Liver (tissue), 9 donors: ENCODE data around the gene CD248. TPM values are rescaled to one million over a fixed set of nuclear protein-coding genes. Genes with fewer than 3 reads are reported as not detected.
A peak's percentile ranks its signal among the peaks of the same experiment; 100 is the strongest.

Experiments used
- DNase-seq: peaks from one replicate; pipeline ENCODE4 v3.0.0-alpha.2; 2017; ENCODE audit warnings: low spot score
- H3K27ac ChIP-seq, 2 donors: one replicate each; pipeline ENCODE4 v1.7.0; 2013; ENCODE audit warnings: inconsistent platforms in 2 of 2, low read length in 2 of 2, control low read depth in 1 of 2, low read depth in 1 of 2, mild to moderate bottlenecking in 1 of 2
- H3K27me3 ChIP-seq, 4 donors: one replicate each; pipeline versions ENCODE4 v1.6.1 to v1.7.0; 2013; ENCODE audit warnings: low read length in 3 of 4, inconsistent platforms in 1 of 4, mild to moderate bottlenecking in 1 of 4, moderate library complexity in 1 of 4; ENCODE audit not compliant: control insufficient read depth in 4 of 4, insufficient read depth in 4 of 4
- H3K36me3 ChIP-seq, 4 donors: one replicate each; pipeline versions ENCODE4 v1.6.1 to v1.7.0; 2013; ENCODE audit warnings: low read length in 3 of 4, mild to moderate bottlenecking in 3 of 4, low read depth in 1 of 4, moderate library complexity in 1 of 4; ENCODE audit not compliant: control insufficient read depth in 4 of 4, insufficient read depth in 3 of 4
- H3K4me1 ChIP-seq, 4 donors: one replicate each; pipeline versions ENCODE4 v1.6.1 to v1.7.0; 2013; ENCODE audit warnings: low read length in 3 of 4, mild to moderate bottlenecking in 3 of 4, moderate library complexity in 1 of 4; ENCODE audit not compliant: control insufficient read depth in 4 of 4, insufficient read depth in 4 of 4
- H3K4me3 ChIP-seq, 3 donors: one replicate each; pipeline versions ENCODE4 v1.6.1 to v1.7.0; 2013; ENCODE audit warnings: low read length in 3 of 3, control low read depth in 1 of 3, low read depth in 1 of 3, mild to moderate bottlenecking in 1 of 3
- H3K9ac ChIP-seq, 2 donors: one replicate each; pipeline ENCODE4 v1.7.0; 2013; ENCODE audit warnings: low read length in 2 of 2, mild to moderate bottlenecking in 2 of 2, moderate library complexity in 2 of 2, control low read depth in 1 of 2, low read depth in 1 of 2
- H3K9me3 ChIP-seq, 4 donors: one replicate each; pipeline versions ENCODE4 v1.6.1 to v1.7.0; 2013; ENCODE audit warnings: low read length in 3 of 4; ENCODE audit not compliant: control insufficient read depth in 4 of 4
- EGR1 ChIP-seq, 2 donors: IDR thresholded peaks; 2 replicates each; pipeline ENCODE4 v1.6.1; 2016 to 2018; ENCODE audit warnings: antibody characterized with exemption in 2 of 2, low read depth in 2 of 2
- FOXA1 ChIP-seq: IDR thresholded peaks from 2 replicates; pipeline ENCODE4 v1.6.1; 2016; ENCODE audit warnings: antibody characterized with exemption
- GABPA ChIP-seq, 2 donors: IDR thresholded peaks in 1 of 2; conservative IDR thresholded peaks in 1 of 2; 2 replicates each; pipeline ENCODE4 v1.6.1; 2016; ENCODE audit warnings: antibody characterized with exemption in 2 of 2, mild to moderate bottlenecking in 1 of 2, moderate library complexity in 1 of 2
- HNF4G ChIP-seq: IDR thresholded peaks from 2 replicates; pipeline ENCODE4 v1.6.1; 2016; ENCODE audit warnings: antibody characterized with exemption
- JUND ChIP-seq, 2 donors: IDR thresholded peaks; 2 replicates each; pipeline ENCODE4 v1.6.1; 2016; ENCODE audit warnings: antibody characterized with exemption in 2 of 2
- NR2F2 ChIP-seq: IDR thresholded peaks from 2 replicates; pipeline ENCODE4 v1.6.1; 2016; ENCODE audit warnings: antibody characterized with exemption
- RAD21 ChIP-seq, 2 donors: IDR thresholded peaks; 2 replicates each; pipeline ENCODE4 v1.6.1; 2016; ENCODE audit warnings: antibody characterized with exemption in 2 of 2, mild to moderate bottlenecking in 2 of 2
- RXRA ChIP-seq, 2 donors: IDR thresholded peaks; 2 replicates each; pipeline ENCODE4 v1.6.1; 2017 to 2018; ENCODE audit warnings: antibody characterized with exemption in 2 of 2, mild to moderate bottlenecking in 1 of 2
- SP1 ChIP-seq: IDR thresholded peaks from 2 replicates; pipeline ENCODE4 v1.6.1; 2018; ENCODE audit warnings: antibody characterized with exemption, mild to moderate bottlenecking
- WGBS: extraction: QIAGEN DNeasy Blood & Tissue Kit; methylation state at CpG from one replicate; pipeline ENCODE4 v1.1.7; 2013; 5-methylcytosine and 5-hydroxymethylcytosine counted together
- polyA plus RNA-seq, 2 donors: library from polyadenylated mRNA; stranded (reverse) in 1 of 2; unstranded in 1 of 2; fragments of 200-250 nt in 1 of 2; fragments of >200 nt in 1 of 2; fragmentation: Nextera tagmentation in 1 of 2; extraction: Ambion mirVana in 1 of 2; gene quantifications; one replicate each; pipeline versions ENCODE4 v1.2.1 to v1.2.3, GENCODE V29; 2013 to 2015
- total RNA-seq, 2 donors: library from RNA; depleted of rRNA; stranded (reverse); fragments of >200 nt; gene quantifications; one replicate each; pipeline ENCODE4 v1.2.3, GENCODE V29; 2014
- TF ChIP-seq, protein P1 (sequence below): IDR thresholded peaks from 2 replicates; pipeline ENCODE4 v1.6.1; 2016; ENCODE audit warnings: antibody characterized with exemption
- TF ChIP-seq, protein P2 (sequence below): IDR thresholded peaks from 2 replicates; pipeline ENCODE4 v1.6.1; 2016; ENCODE audit warnings: antibody characterized with exemption
- TF ChIP-seq, protein P3 (sequence below): fragments of 150-350 bp; IDR thresholded peaks from 2 replicates; pipeline ENCODE4 v1.5.1; 2017; ENCODE audit warnings: improper control_type of control experiment, low read depth, low read length; ENCODE audit not compliant: missing input control
- donor health status: healthy.
- donor health status: healthy.
- donor health status: healthy.
- donor health status: healthy.
- donor health status: healthy.

CD248 gene
- total and polyA plus RNA-seq, 4 donors: 0.64 to 3.0 (median 1.2) TPM

DNA sequence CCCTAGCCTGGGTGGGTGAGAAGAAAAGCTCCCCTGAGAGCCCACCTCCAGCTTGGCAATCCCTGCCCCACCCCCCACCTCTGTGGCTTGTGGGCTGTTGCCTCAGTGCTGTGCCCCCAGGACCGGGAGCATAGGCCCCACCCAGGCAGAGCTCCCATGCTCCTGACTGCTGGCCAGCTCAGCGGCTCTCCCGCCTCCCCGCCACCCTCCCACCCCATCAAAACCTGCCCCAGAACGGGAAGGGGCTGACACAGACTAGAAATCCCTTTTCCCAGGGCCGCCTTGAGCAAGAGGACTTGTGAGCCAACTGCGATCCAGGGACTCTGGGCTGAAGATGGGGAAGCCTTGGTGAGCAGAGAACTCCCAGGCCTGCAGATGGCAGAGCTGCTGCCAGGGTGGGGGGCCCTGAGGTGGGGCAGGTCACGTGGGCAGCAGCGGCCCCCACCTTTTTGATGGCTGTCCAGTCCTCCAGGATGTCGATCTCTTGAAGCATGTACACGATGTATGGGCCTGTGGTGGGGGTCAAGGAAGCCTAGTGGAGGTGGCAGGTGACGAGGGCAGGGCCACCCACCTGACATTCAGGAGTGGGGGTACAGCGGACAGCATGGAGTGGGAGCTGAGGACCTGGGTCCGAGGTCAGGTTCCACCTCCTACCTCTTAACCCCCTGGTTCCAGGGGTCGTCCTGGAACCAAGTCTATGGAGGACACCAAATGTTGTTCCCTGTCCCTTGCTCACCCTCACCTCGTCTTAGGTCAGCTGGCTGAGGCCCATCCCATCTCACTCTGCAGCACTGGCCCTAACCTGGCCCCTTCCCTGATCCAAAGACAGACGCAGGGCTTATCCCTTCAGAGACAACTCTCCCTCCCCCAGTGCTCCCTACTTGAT is 21.7 kb upstream of the CD248 start:
- no peak for DNase-seq
- Histone ChIP-seq H3K27ac (no peak overlapping the region), H3K4me1 (peaks cover 4 to 18% (median 10%) of the 10 kb centered on the region in 4 donors), H3K4me3 (no peak overlapping the region), H3K36me3 (peaks cover 12 to 35% (median 20%) of the 10 kb centered on the region in 4 donors), H3K9me3 (no peaks in the 10 kb centered on the region), H3K9ac (no peak overlapping the region), H3K27me3 (no peaks in the 10 kb centered on the region)
- WGBS: 89% methylated on average over 17 of the region's 17 CpGs
- no peak for TF ChIP-seq JUND (IDR thresholded peaks at IDR 0.05)
- TF ChIP-seq NR2F2: no peak

DNA sequence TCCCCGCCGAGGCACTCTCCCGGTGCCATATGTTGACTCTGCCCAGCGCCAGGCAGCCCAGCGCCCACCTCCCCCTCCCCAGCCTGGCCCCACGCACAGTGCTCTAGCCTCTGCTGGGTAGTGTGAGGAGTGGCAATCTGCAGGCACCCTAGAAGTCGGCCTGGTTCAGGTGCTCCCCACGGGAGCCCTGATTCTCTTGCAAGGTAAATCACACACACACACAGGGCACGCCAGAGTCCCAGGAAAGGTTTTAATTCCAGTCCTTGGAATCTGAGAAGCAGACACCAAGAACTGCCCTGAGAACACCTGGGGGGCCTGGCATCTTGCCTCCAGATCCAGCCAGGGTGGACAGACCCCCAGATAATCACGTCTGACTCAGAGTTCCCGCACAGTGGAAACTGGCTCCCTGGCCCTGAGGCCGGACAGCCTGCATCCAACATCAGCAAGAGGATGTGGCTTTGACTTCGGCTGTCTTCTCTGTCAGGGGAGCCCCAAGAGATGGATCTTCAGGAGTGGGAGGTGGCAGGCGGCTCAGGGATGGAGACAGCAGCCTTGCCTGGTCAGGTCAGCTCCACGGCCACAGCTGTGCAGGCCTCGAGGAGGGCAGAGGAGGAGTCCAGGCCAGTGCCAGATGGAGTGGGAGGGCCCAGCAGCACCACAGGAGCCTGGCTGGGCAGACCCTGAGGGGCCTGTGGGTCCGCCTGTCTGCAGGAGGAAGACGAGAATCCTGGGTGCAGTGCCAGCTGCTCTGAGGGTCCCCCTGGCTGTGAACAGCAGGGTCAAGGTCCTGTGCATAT is 20.5 kb upstream of the CD248 start:
- Histone ChIP-seq H3K4me3 (no peak overlapping the region), H3K9ac (no peak overlapping the region), H3K9me3 (no peaks in the 10 kb centered on the region), H3K27me3 (no peaks in the 10 kb centered on the region), H3K27ac (peak overlapping the region in 1 of 2 donors; percentile 51), H3K36me3 (peaks cover 12 to 35% (median 20%) of the 10 kb centered on the region in 4 donors), H3K4me1 (peaks cover 4 to 16% (median 8%) of the 10 kb centered on the region in 4 donors)
- TF ChIP-seq RXRA (IDR thresholded peaks at IDR 0.05) (no peak), FOXA1 (no peak), RAD21 (IDR thresholded peaks at IDR 0.05) (no peak), GABPA (IDR thresholded peaks at IDR 0.05 in 1 of 2, conservative IDR thresholded peaks at IDR 0.05 in 1 of 2) (no peak)
- TF ChIP-seq, protein P1, sequence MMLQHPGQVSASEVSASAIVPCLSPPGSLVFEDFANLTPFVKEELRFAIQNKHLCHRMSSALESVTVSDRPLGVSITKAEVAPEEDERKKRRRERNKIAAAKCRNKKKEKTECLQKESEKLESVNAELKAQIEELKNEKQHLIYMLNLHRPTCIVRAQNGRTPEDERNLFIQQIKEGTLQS: no peak
- WGBS: 71% methylated on average over 18 of the region's 18 CpGs
- no peak for DNase-seq

DNA sequence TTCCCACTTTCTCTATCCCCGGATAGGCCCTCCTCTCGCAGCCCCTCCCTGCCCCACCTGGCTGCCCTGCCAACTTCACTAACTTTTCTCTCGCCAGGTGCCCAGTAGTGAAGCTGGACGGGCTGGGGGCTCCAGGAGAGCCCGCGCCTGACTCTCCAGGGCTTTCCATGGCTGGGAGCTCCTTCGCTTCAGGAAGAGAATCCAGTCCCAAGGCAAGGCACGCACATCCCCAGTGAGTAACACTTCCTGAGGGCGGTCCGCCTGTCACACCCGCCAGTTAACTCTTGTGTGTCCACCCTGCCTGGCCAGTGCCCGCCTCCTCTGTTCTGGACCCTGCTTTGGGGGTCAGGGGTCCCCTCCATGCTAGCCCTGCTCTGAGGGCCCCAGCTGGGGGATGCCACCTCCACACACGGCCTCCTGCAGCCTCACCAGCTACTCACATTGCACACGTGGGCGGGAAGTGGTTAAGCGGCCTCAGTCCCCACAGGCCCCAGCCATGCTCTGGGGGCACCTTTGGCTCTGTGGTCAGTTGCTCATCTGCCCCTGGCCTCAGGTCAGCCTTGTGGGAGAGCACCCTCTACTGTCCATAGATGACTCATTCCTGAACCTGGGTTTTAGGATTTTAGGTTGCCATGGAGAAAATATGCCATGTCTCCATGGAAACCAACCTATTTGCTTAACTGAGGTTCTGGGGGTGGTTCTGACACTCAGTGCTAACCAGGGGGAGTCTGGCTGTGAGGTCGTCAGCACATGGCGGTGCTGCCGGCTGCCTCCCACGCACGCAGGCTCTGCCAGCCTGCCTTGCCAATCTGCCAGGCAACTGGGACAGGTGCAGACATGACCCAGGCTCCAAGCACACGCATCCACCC is 19.6 kb upstream of the CD248 start, which contains the start of gene RIN1:
TSS of gene RIN1 (minus strand) at position 201 of the 869 bp plus-strand sequence. CDS start at position 169, 32 bp downstream.
- H3K9me3 ChIP-seq: no peaks in the 10 kb centered on the region
- H3K27ac ChIP-seq: peak within 1 kb of the TSS; percentile 51 to 63
- H3K36me3 ChIP-seq: peaks cover 6 to 29% (median 15%) of the 10 kb centered on the region in 4 donors
- peak within 1 kb of the TSS in 2 of 3 donors; percentile 28 to 32 for H3K4me3 ChIP-seq
- 22% methylated on average over 22 of the region's 22 CpGs for WGBS
- H3K4me1 ChIP-seq: peaks cover 4 to 16% (median 8%) of the 10 kb centered on the region in 4 donors
- no peak for DNase-seq
- H3K27me3 ChIP-seq: no peaks in the 10 kb centered on the region
- H3K9ac ChIP-seq: no peak within 1 kb of the TSS
- peak in 1 of 2 donors; percentile 37 for TF ChIP-seq EGR1 (IDR thresholded peaks at IDR 0.05; ENCODE audit: low read depth in 2 of 2)
- no peak for TF ChIP-seq HNF4G
- peak in 1 of 2 donors; percentile 66 for TF ChIP-seq JUND (IDR thresholded peaks at IDR 0.05)
- peak; percentile 38 for TF ChIP-seq NR2F2
- TF ChIP-seq SP1: no peak
- TF ChIP-seq, protein P2, sequence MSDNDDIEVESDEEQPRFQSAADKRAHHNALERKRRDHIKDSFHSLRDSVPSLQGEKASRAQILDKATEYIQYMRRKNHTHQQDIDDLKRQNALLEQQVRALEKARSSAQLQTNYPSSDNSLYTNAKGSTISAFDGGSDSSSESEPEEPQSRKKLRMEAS: no peak
- TF ChIP-seq, protein P3, sequence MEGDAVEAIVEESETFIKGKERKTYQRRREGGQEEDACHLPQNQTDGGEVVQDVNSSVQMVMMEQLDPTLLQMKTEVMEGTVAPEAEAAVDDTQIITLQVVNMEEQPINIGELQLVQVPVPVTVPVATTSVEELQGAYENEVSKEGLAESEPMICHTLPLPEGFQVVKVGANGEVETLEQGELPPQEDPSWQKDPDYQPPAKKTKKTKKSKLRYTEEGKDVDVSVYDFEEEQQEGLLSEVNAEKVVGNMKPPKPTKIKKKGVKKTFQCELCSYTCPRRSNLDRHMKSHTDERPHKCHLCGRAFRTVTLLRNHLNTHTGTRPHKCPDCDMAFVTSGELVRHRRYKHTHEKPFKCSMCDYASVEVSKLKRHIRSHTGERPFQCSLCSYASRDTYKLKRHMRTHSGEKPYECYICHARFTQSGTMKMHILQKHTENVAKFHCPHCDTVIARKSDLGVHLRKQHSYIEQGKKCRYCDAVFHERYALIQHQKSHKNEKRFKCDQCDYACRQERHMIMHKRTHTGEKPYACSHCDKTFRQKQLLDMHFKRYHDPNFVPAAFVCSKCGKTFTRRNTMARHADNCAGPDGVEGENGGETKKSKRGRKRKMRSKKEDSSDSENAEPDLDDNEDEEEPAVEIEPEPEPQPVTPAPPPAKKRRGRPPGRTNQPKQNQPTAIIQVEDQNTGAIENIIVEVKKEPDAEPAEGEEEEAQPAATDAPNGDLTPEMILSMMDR: peak; percentile 36
- peak; percentile 72 to 78 for TF ChIP-seq RAD21 (IDR thresholded peaks at IDR 0.05)
- no peak for TF ChIP-seq FOXA1
